RWPE1 (cell line): ENCODE results near the gene VPREB3.

Experiments used
- CTCF ChIA-PET: fragments of 350-600 bp; sonication (Branson Sonifier 250); formaldehyde crosslinking; extraction: SDS; loops from one replicate; lab custom pipeline; 2021; lab: Yijun Ruan, JAX
- POLR2A ChIA-PET: fragments of 400-600 bp; formaldehyde crosslinking; extraction: SDS; loops from one replicate; lab custom pipeline; 2020; ENCODE audit warnings: antibody characterized with exemption; ENCODE audit not compliant: low non-redundant PET; lab: Yijun Ruan, JAX
- DNase-seq: peaks from one replicate; pipeline ENCODE4 v3.0.0; 2012; ENCODE audit warnings: low spot score
- H3K27ac ChIP-seq: fragments of 450-650 bp; 2 replicates; pipeline ENCODE4 v1.5.1; 2017
- TF ChIP-seq, protein P1 (sequence below): fragments of 450-650 bp; conservative IDR thresholded peaks from 2 replicates; pipeline ENCODE4 v1.5.1; 2017; ENCODE audit warnings: low read depth, mild to moderate bottlenecking

VPREB3 gene

DNA sequence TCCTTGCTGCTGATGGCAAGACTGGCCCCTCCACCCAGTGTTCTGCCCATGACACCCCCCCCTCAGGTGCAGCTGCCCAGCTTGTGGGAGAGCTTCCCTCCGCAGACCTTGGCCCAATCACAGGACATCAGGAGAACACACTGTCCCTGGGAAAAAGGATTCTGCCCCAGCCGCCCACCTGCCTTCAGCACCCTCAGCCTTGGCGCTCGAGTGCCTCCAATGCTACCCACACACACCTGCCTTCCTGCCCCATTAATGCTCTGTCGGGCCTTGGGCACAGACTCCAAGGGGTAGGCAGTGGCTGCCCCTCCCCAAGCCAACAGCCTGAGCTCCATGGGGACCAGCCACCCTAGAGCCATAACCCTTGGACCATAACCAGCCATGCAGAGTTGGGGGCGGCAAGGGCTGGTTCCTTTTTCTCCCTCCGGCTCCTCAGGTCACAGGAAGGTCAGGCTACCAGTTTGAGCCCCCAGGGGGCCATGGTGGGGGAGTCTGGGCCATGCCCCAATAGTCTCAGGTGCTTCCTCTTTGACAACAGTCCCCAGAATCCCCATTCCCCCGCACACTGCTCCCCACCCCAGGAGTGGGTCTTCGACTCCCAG lies 2.0 kb downstream of the VPREB3 start:
- POLR2A ChIA-PET = no interaction called here
- TF ChIP-seq, protein P1, sequence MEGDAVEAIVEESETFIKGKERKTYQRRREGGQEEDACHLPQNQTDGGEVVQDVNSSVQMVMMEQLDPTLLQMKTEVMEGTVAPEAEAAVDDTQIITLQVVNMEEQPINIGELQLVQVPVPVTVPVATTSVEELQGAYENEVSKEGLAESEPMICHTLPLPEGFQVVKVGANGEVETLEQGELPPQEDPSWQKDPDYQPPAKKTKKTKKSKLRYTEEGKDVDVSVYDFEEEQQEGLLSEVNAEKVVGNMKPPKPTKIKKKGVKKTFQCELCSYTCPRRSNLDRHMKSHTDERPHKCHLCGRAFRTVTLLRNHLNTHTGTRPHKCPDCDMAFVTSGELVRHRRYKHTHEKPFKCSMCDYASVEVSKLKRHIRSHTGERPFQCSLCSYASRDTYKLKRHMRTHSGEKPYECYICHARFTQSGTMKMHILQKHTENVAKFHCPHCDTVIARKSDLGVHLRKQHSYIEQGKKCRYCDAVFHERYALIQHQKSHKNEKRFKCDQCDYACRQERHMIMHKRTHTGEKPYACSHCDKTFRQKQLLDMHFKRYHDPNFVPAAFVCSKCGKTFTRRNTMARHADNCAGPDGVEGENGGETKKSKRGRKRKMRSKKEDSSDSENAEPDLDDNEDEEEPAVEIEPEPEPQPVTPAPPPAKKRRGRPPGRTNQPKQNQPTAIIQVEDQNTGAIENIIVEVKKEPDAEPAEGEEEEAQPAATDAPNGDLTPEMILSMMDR = no peak
- no peak for DNase-seq
- CTCF ChIA-PET = no interaction called here
- peak overlapping the region; percentile 87 for H3K27ac ChIP-seq

GRCh38 chr22:23751441-23751996 lies 2.7 kb downstream of the VPREB3 start:
- peak overlapping the region; percentile 87 for H3K27ac ChIP-seq
- ChIA-PET CTCF (no interaction called here), POLR2A (no interaction called here)
- peak; percentile 25 for DNase-seq
- TF ChIP-seq, protein P1 = no peak

- H3K27ac ChIP-seq = peak within 1 kb of the TSS; percentile 87
Measured at GRCh38 chr22:23750714-23751440, 3.3 kb downstream of the VPREB3 start, which contains the start of gene ZNF70. Gene ZNF70, minus strand, starts transcription at chr22:23751112. Its CDS starts 5,972 bp downstream, at chr22:23745140.

GRCh38 chr22:23750367-23750713 lies 3.9 kb downstream of the VPREB3 start:
- TF ChIP-seq, protein P1 = no peak
- CTCF ChIA-PET = no interaction called here
- DNase-seq = no peak
- H3K27ac ChIP-seq = peak overlapping the region; percentile 87
- POLR2A ChIA-PET = interaction anchor here (0.6 kb wide), 1 partner anchor 12 kb away, joined by 4 read pairs; no protein-coding TSS in a partner anchor

More at GRCh38 chr22:23750714-23751440, 3.3 kb downstream of the VPREB3 start, which contains the start of gene ZNF70:
- CTCF ChIA-PET = no interaction called here
- TF ChIP-seq, protein P1 = no peak
- POLR2A ChIA-PET = interaction anchor here (0.6 kb wide), 1 partner anchor 13 kb away, joined by 4 read pairs; no protein-coding TSS in a partner anchor
- DNase-seq = peak; percentile 80

DNA sequence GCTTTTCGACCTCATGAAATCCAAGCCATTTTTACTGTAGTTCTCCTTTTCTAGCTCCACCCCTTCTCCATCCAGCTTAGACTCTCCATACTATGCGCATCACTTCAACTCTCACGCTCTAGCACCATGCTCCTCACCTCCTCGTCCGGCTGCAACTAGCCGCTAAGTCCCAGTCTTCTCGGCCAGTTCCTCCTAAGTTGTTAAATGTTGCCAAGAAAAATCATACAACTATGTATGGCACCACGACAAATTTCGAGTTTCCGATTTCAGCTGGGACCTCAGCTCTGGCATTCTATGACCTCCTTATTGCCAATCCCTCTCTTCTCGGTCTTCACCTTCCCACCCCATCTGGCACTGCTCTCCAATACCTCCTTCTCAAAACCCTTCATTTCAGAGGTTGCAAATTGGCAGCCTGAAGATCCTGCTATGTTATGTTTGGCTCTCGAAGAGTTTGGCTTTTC lies 4.4 kb downstream of the VPREB3 start:
- ChIA-PET POLR2A (no interaction called here), CTCF (no interaction called here)
- DNase-seq = no peak
- no peak overlapping the region for H3K27ac ChIP-seq
- TF ChIP-seq, protein P1 = no peak

GRCh38 chr22:23745791-23746190 lies 8.4 kb downstream of the VPREB3 start:
- H3K27ac ChIP-seq = no peak overlapping the region
- TF ChIP-seq, protein P1 = no peak
- ChIA-PET POLR2A (no interaction called here), CTCF (no interaction called here)
- no peak for DNase-seq
